ENCODE data around the gene CNTNAP2. TPM values are rescaled to one million over a fixed set of nuclear protein-coding genes. Genes with fewer than 3 reads are reported as not detected.

The CNTNAP2 gene
- total RNA-seq, 1 experiment from 2014 or later = 42.5 TPM

DNA sequence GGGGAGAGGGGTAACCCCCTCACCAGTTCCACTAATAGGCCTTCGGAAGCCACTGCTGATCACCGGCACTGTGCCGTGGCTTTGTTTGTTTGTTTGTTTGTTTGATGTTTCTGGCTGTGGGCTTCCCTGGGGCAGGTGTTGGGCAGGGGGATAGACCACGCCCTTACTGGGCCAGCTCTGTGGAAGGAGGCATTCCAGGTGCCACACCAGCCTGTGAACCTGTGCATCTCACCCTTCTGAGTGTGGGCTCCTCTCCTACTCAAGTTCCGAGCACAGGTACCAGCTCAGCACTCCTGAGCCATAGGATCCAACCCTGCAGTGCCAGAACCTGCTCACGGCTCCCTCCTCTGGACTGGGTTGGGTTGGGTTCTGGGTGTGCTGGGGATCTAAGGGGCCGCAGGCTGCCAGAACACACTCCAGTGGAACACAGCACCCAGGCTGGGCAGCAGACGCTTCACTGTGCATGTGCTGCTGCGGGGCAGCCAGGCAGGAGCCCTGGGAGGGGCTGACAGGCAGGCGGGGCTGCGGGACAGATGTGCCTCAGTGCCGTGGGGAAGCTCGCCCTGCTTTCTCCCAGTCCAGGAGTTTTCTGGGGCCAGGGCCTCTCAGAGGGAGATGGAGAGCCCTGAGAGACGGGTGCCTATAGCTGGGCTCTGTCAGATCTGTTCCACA lies 1053.9 kb downstream of the CNTNAP2 start:
- no peak for DNase-seq
- POLR2A ChIA-PET = no interaction called here
- BruUV-seq (replicated peaks) = no TSS peak

DNA sequence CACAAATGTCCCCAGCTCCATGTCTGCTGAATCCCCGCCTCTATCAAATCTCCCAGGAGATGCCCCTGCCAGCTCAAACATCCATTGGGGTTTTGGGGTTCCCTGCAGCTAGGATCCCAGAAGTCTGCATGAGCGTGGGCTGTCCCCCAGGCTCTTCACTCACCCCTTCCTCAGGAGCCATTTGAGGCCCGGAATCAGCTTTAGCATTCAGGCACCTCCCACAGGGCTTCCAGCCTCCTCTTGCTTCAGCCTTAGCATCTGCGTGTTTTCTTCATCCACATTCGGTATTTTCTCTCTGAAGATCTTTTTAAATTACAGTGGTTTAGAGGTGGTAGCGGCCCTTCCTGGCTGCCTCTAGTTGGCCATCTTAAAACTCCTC lies 1054.4 kb downstream of the CNTNAP2 start:
- TF ChIP-seq, protein P1, sequence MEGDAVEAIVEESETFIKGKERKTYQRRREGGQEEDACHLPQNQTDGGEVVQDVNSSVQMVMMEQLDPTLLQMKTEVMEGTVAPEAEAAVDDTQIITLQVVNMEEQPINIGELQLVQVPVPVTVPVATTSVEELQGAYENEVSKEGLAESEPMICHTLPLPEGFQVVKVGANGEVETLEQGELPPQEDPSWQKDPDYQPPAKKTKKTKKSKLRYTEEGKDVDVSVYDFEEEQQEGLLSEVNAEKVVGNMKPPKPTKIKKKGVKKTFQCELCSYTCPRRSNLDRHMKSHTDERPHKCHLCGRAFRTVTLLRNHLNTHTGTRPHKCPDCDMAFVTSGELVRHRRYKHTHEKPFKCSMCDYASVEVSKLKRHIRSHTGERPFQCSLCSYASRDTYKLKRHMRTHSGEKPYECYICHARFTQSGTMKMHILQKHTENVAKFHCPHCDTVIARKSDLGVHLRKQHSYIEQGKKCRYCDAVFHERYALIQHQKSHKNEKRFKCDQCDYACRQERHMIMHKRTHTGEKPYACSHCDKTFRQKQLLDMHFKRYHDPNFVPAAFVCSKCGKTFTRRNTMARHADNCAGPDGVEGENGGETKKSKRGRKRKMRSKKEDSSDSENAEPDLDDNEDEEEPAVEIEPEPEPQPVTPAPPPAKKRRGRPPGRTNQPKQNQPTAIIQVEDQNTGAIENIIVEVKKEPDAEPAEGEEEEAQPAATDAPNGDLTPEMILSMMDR (IDR thresholded peaks at IDR 0.05; ENCODE audit: insufficient read depth in 1 of 2, low read depth in 1 of 2, low read length in 1 of 2, severe bottlenecking in 1 of 2, unreplicated experiment in 1 of 2) = no peak
- intact Hi-C loops (cut with micrococcal nuclease; ENCODE audit: unreplicated experiment) = no loop called here
- no TSS peak for BruUV-seq (replicated peaks)

More for the DNA sequence above, 1053.9 kb downstream of the CNTNAP2 start:
- Mint-ChIP-seq H3K9me3 (ENCODE audit: unreplicated experiment) (no peaks in the 10 kb centered on the region), H3K4me1 (ENCODE audit: low read depth, unreplicated experiment) (no peaks in the 10 kb centered on the region), H3K27me3 (ENCODE audit: insufficient read depth, unreplicated experiment) (no peaks in the 10 kb centered on the region), H3K36me3 (ENCODE audit: insufficient read depth, unreplicated experiment) (no peaks in the 10 kb centered on the region), H3K4me3 (ENCODE audit: unreplicated experiment) (peak overlapping the region; percentile 29), H3K27ac (ENCODE audit: unreplicated experiment) (no peak overlapping the region)
- intact Hi-C loops (cut with micrococcal nuclease; ENCODE audit: unreplicated experiment) = no loop called here
- no peaks in the 10 kb centered on the region for H3K27me3 ChIP-seq (replicated peaks; ENCODE audit: control insufficient read depth, insufficient read depth, low read length)
- CTCF ChIA-PET = no interaction called here
- H3K4me3 ChIP-seq (ENCODE audit: low read depth, low read length) = no peak overlapping the region
- no peaks in the 10 kb centered on the region for H3K4me1 ChIP-seq
- no peaks in the 10 kb centered on the region for H3K36me3 ChIP-seq (ENCODE audit: control insufficient read depth, insufficient read depth, low read length)
- TF ChIP-seq, protein P1 (IDR thresholded peaks at IDR 0.05; ENCODE audit: insufficient read depth in 1 of 2, low read depth in 1 of 2, low read length in 1 of 2, severe bottlenecking in 1 of 2, unreplicated experiment in 1 of 2) = no peak
- no peaks in the 10 kb centered on the region for H3K9me3 ChIP-seq

GRCh38 chr7:147173883-147174282 lies 1057.3 kb downstream of the CNTNAP2 start:
- no peak overlapping the region for H3K4me3 ChIP-seq (ENCODE audit: low read depth, low read length)
- Mint-ChIP-seq H3K36me3 (ENCODE audit: insufficient read depth, unreplicated experiment) (no peaks in the 10 kb centered on the region), H3K9me3 (ENCODE audit: unreplicated experiment) (no peaks in the 10 kb centered on the region), H3K27me3 (ENCODE audit: insufficient read depth, unreplicated experiment) (no peaks in the 10 kb centered on the region), H3K27ac (ENCODE audit: unreplicated experiment) (no peak overlapping the region), H3K4me1 (ENCODE audit: low read depth, unreplicated experiment) (no peaks in the 10 kb centered on the region), H3K4me3 (ENCODE audit: unreplicated experiment) (no peak overlapping the region)
- no peaks in the 10 kb centered on the region for H3K36me3 ChIP-seq (ENCODE audit: control insufficient read depth, insufficient read depth, low read length)
- intact Hi-C loops (cut with micrococcal nuclease; ENCODE audit: unreplicated experiment) = no loop called here
- no peaks in the 10 kb centered on the region for H3K9me3 ChIP-seq
- CTCF ChIA-PET = no interaction called here
- H3K27me3 ChIP-seq (replicated peaks; ENCODE audit: control insufficient read depth, insufficient read depth, low read length) = no peaks in the 10 kb centered on the region
- no peak for DNase-seq
- TF ChIP-seq, protein P1 (IDR thresholded peaks at IDR 0.05; ENCODE audit: insufficient read depth in 1 of 2, low read depth in 1 of 2, low read length in 1 of 2, severe bottlenecking in 1 of 2, unreplicated experiment in 1 of 2) = no peak
- no TSS peak for BruUV-seq (replicated peaks)
- POLR2A ChIA-PET = no interaction called here
- H3K4me1 ChIP-seq = no peaks in the 10 kb centered on the region

More for the DNA sequence above, 1054.4 kb downstream of the CNTNAP2 start:
- H3K4me3 ChIP-seq (ENCODE audit: low read depth, low read length) = no peak overlapping the region
- H3K4me1 ChIP-seq = no peaks in the 10 kb centered on the region
- Mint-ChIP-seq H3K27ac (ENCODE audit: unreplicated experiment) (no peak overlapping the region), H3K36me3 (ENCODE audit: insufficient read depth, unreplicated experiment) (no peaks in the 10 kb centered on the region), H3K4me3 (ENCODE audit: unreplicated experiment) (peak overlapping the region; percentile 29), H3K9me3 (ENCODE audit: unreplicated experiment) (no peaks in the 10 kb centered on the region), H3K27me3 (ENCODE audit: insufficient read depth, unreplicated experiment) (no peaks in the 10 kb centered on the region), H3K4me1 (ENCODE audit: low read depth, unreplicated experiment) (no peaks in the 10 kb centered on the region)
- no peak for DNase-seq
- H3K36me3 ChIP-seq (ENCODE audit: control insufficient read depth, insufficient read depth, low read length) = no peaks in the 10 kb centered on the region
- H3K27me3 ChIP-seq (replicated peaks; ENCODE audit: control insufficient read depth, insufficient read depth, low read length) = no peaks in the 10 kb centered on the region
- ChIA-PET POLR2A (no interaction called here), CTCF (no interaction called here)
- no peaks in the 10 kb centered on the region for H3K9me3 ChIP-seq

Measured in Caco-2 (cell line).